Measurements from ENCODE around the gene NLGN1.

DNA sequence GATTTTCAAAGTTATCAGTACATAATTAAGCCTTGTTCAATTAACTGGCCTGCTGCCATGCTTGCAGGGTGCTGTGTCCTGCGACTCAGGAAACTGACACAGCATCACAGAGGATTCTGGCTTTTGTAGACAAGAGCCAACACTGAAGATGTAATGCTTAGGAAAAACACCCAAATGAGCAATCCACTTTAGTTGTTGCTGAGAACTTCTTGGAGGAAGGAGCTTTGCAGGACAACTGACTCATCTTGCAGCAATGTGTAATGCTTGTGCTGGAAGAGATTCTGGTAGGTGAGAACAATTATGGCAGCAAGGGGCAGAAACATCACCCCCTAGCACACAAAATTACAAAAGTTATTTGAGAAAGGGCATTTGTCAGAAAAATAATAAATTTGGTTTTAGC is 67.6 kb downstream of the NLGN1 start:
- TF ChIP-seq POLR2A (IDR thresholded peaks at IDR 0.05) (no peak), CTCF (IDR thresholded peaks at IDR 0.05) (no peak)
